ENCODE results near the gene OR2A12.

The OR2A12 gene

GRCh38 chr7:144063710-144064109, 22.4 kb upstream of the OR2A12 start:
- H3K4me1 ChIP-seq (ENCODE audit: low read depth, poor library complexity, severe bottlenecking), result no peaks in the 10 kb centered on the region
- no peak overlapping the region for H3K4me2 ChIP-seq
- H3K27ac ChIP-seq, result no peak overlapping the region
- H3K4me3 ChIP-seq (IDR thresholded peaks at IDR 0.05; ENCODE audit: insufficient read depth, low read depth, low read length), result no peak overlapping the region
- H3K36me3 ChIP-seq (ENCODE audit: insufficient read depth), result no peaks in the 10 kb centered on the region
- no peak overlapping the region for H2AFZ ChIP-seq (ENCODE audit: low read depth)
- TF ChIP-seq, protein P1, sequence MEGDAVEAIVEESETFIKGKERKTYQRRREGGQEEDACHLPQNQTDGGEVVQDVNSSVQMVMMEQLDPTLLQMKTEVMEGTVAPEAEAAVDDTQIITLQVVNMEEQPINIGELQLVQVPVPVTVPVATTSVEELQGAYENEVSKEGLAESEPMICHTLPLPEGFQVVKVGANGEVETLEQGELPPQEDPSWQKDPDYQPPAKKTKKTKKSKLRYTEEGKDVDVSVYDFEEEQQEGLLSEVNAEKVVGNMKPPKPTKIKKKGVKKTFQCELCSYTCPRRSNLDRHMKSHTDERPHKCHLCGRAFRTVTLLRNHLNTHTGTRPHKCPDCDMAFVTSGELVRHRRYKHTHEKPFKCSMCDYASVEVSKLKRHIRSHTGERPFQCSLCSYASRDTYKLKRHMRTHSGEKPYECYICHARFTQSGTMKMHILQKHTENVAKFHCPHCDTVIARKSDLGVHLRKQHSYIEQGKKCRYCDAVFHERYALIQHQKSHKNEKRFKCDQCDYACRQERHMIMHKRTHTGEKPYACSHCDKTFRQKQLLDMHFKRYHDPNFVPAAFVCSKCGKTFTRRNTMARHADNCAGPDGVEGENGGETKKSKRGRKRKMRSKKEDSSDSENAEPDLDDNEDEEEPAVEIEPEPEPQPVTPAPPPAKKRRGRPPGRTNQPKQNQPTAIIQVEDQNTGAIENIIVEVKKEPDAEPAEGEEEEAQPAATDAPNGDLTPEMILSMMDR (conservative IDR thresholded peaks at IDR 0.05; ENCODE audit: low read depth, low read length), result peak; percentile 57
- no peak overlapping the region for H3K9ac ChIP-seq
- H4K20me1 ChIP-seq (ENCODE audit: insufficient read depth), result no peaks in the 10 kb centered on the region
- no peaks in the 10 kb centered on the region for H3K27me3 ChIP-seq (ENCODE audit: insufficient read depth, low read depth)
- no peaks in the 10 kb centered on the region for H3K79me2 ChIP-seq (ENCODE audit: insufficient read depth, low read depth)

DNA sequence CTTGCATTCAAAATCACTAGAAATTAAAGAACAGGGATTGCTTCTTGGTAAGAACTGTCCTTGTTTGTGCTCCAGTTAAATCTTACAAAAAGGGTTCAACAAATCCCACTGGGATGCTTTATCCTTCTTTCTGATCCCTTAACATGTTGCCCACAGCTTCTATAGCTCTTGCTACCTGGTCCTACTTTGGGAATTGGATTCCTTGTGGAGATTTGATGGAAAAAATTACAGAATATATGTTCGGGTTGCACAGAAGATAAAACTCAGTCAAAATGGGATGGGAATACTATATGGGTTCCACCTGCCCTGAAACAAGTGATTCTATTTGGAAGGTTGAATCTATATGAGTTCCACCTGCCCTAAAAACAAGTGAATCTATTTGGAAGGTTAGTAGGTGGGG, 16.6 kb upstream of the OR2A12 start, which contains the start of gene OR2A25:
Gene OR2A25, plus strand, starts transcription at position 301 of the 400 bp plus-strand sequence. CDS start 4,409 bp downstream, outside the sequence.
- Histone ChIP-seq H3K9ac (no peak within 1 kb of the TSS), H3K27ac (no peak within 1 kb of the TSS), H3K27me3 (ENCODE audit: insufficient read depth, low read depth) (no peaks in the 10 kb centered on the region), H3K79me2 (ENCODE audit: insufficient read depth, low read depth) (no peaks in the 10 kb centered on the region), H4K20me1 (ENCODE audit: insufficient read depth) (no peaks in the 10 kb centered on the region), H3K36me3 (ENCODE audit: insufficient read depth) (no peaks in the 10 kb centered on the region), H2AFZ (ENCODE audit: low read depth) (no peak within 1 kb of the TSS), H3K4me2 (no peak within 1 kb of the TSS), H3K4me3 (IDR thresholded peaks at IDR 0.05; ENCODE audit: insufficient read depth, low read depth, low read length) (no peak within 1 kb of the TSS), H3K4me1 (ENCODE audit: low read depth, poor library complexity, severe bottlenecking) (no peaks in the 10 kb centered on the region)
- TF ChIP-seq, protein P1 (conservative IDR thresholded peaks at IDR 0.05; ENCODE audit: low read depth, low read length), result no peak

- Histone ChIP-seq H3K36me3 (ENCODE audit: insufficient read depth) (no peaks in the 10 kb centered on the region), H4K20me1 (ENCODE audit: insufficient read depth) (no peaks in the 10 kb centered on the region), H3K4me3 (IDR thresholded peaks at IDR 0.05; ENCODE audit: insufficient read depth, low read depth, low read length) (no peak overlapping the region), H3K79me2 (ENCODE audit: insufficient read depth, low read depth) (no peaks in the 10 kb centered on the region), H3K4me1 (ENCODE audit: low read depth, poor library complexity, severe bottlenecking) (no peaks in the 10 kb centered on the region), H3K4me2 (no peak overlapping the region), H3K9ac (no peak overlapping the region), H2AFZ (ENCODE audit: low read depth) (no peak overlapping the region), H3K27me3 (ENCODE audit: insufficient read depth, low read depth) (no peaks in the 10 kb centered on the region), H3K27ac (no peak overlapping the region)
- TF ChIP-seq, protein P1 (conservative IDR thresholded peaks at IDR 0.05; ENCODE audit: low read depth, low read length), result no peak
Measured at GRCh38 chr7:144069953-144070352, 16.1 kb upstream of the OR2A12 start.

DNA sequence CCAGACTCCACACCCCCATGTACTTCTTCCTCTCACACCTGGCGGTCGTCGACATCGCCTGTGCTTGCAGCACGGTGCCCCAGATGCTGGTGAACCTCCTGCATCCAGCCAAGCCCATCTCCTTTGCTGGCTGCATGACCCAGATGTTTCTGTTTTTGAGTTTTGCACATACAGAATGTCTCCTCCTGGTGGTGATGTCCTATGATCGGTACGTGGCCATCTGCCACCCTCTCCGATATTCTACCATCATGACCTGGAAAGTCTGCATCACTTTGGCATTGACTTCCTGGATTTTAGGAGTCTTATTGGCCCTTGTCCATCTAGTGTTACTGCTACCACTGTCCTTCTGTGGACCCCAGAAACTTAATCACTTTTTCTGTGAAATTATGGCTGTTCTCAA, 11.7 kb upstream of the OR2A12 start:
- Histone ChIP-seq H3K79me2 (ENCODE audit: insufficient read depth, low read depth) (no peaks in the 10 kb centered on the region), H3K27me3 (ENCODE audit: insufficient read depth, low read depth) (no peaks in the 10 kb centered on the region)

More for the DNA sequence above, 11.7 kb upstream of the OR2A12 start:
- no peak overlapping the region for H3K9ac ChIP-seq
- no peak overlapping the region for H3K27ac ChIP-seq
- H3K4me2 ChIP-seq, result no peak overlapping the region
- no peaks in the 10 kb centered on the region for H3K36me3 ChIP-seq (ENCODE audit: insufficient read depth)
- H3K4me3 ChIP-seq (IDR thresholded peaks at IDR 0.05; ENCODE audit: insufficient read depth, low read depth, low read length), result no peak overlapping the region
- no peaks in the 10 kb centered on the region for H3K4me1 ChIP-seq (ENCODE audit: low read depth, poor library complexity, severe bottlenecking)
- H4K20me1 ChIP-seq (ENCODE audit: insufficient read depth), result no peaks in the 10 kb centered on the region
- TF ChIP-seq, protein P1 (conservative IDR thresholded peaks at IDR 0.05; ENCODE audit: low read depth, low read length), result no peak
- H2AFZ ChIP-seq (ENCODE audit: low read depth), result no peak overlapping the region
